Pancreas (tissue), 10 donors: ENCODE measurements around the gene APBB2. TPM values are rescaled to one million over a fixed set of nuclear protein-coding genes. Genes with fewer than 3 reads are reported as not detected.

ENCODE experiments used
- ATAC-seq, 4 donors: fragments of 200-7000 bp; cut with Tn5 transposase; one replicate each; pipeline versions ENCODE4 v1.8.0 to v1.9.1; 2020; ENCODE audit warnings: mild to moderate bottlenecking in 4 of 4, moderate library complexity in 4 of 4
- DNase-seq, 6 donors: peaks; one replicate each; pipeline ENCODE4 v3.0.0-alpha.2; 2020
- FAIRE-seq: peaks from 2 replicates; lab custom pipeline; 2012; peaks lifted over from hg19 to GRCh38; lab: Jason Lieb, UNC
- H3K27ac ChIP-seq, 4 donors: fragments of 200-600 bp; sonication (generic); 1 replicate in 3 of 4; 2 replicates in 1 of 4; pipeline versions ENCODE4 v1.5.0 to v1.8.0; 2020
- H3K27me3 ChIP-seq, 4 donors: fragments of 200-600 bp; one replicate each; pipeline ENCODE4 v1.8.0; 2021
- H3K36me3 ChIP-seq, 3 donors: fragments of 200-600 bp; sonication (generic) in 1 of 3; one replicate each; pipeline versions ENCODE4 v1.5.0 to v1.8.0; 2020 to 2021
- H3K4me1 ChIP-seq, 3 donors: fragments of 200-600 bp; one replicate each; pipeline ENCODE4 v1.8.0; 2021
- H3K4me3 ChIP-seq, 4 donors: fragments of 200-600 bp; sonication (generic) in 2 of 4; one replicate each; pipeline versions ENCODE4 v1.5.0 to v1.8.0; 2020 to 2021
- H3K9me3 ChIP-seq, 4 donors: fragments of 200-600 bp; one replicate each; pipeline ENCODE4 v1.8.0; 2021
- CTCF ChIP-seq, 4 donors: fragments of 200-600 bp; sonication (generic) in 3 of 4; IDR thresholded peaks; one replicate each; pipeline versions ENCODE4 v1.5.0 to v1.8.0; 2021; ENCODE audit warnings: antibody characterized with exemption in 4 of 4
- WGBS, 2 donors: extraction: QIAGEN DNeasy Blood & Tissue Kit; methylation state at CpG; one replicate each; pipeline ENCODE4 v1.1.7; 2013; 5-methylcytosine and 5-hydroxymethylcytosine counted together
- intact Hi-C, 3 donors: fragments of 100-400 bp; cut with DNase I; formaldehyde crosslinking; loops; one replicate each; pipeline versions ENCODE4 v1.11.1 to v1.14.2; 2022
- polyA plus RNA-seq, 2 donors: library from polyadenylated mRNA; stranded (reverse); fragments of 200-250 nt; gene quantifications; one replicate each; pipeline ENCODE4 v1.2.3, GENCODE V29; 2013
- total RNA-seq, 6 donors: library from RNA; stranded (reverse); fragmentation: NEBNext Ultra II Directional in 4 of 6; extraction: Animal tissue kit (Norgen Biotek cat#: 25700) in 4 of 6; gene quantifications; one replicate each; pipeline versions ENCODE4 v1.2.1 to v1.2.4, GENCODE V29; 2021 to 2023
- donor health status: healthy with polysubstance abuse.
- donor health status: DM: no; HTN: no; CAD: no; lungs with moderate emphysema.
- donor health status: DM: no; HTN: no; CAD: no.
- donor health status: control.
- donor health status: control.
- donor health status: Bipolar disorder and iron deficiency.
- donor health status: DM: yes; HTN: yes; CAD: no.
- donor health status: DM: no; HTN: no; CAD: no.
- donor health status: DM: no; HTN: no; CAD: no.
- donor health status: DM: yes; HTN: yes; CAD: no.

APBB2 gene
- total and polyA plus RNA-seq, 8 donors: 9.1 to 21.6 (median 11.5) TPM

GRCh38 chr4:41257906-41258305 lies 43.6 kb upstream of the APBB2 start:
- FAIRE-seq (no peak), DNase-seq (no peak), ATAC-seq (no peak)
- Histone ChIP-seq H3K36me3 (no peaks in the 10 kb centered on the region), H3K27ac (no peak overlapping the region), H3K4me1 (peaks cover 0 to 10% (median 0%) of the 10 kb centered on the region in 3 donors), H3K9me3 (no peaks in the 10 kb centered on the region), H3K4me3 (peak overlapping the region in 3 of 4 donors; percentile 24 to 55 (median 36)), H3K27me3 (peaks cover 0 to 6% (median 1%) of the 10 kb centered on the region in 4 donors)
- no peak for TF ChIP-seq CTCF (IDR thresholded peaks at IDR 0.05)
- WGBS, 2 donors: 34% methylated on average over 11 of the region's 11 CpGs
- intact Hi-C loops: no loop called here

- Histone ChIP-seq H3K9me3 (no peaks in the 10 kb centered on the region), H3K36me3 (no peaks in the 10 kb centered on the region), H3K27me3 (peaks cover 0 to 6% (median 1%) of the 10 kb centered on the region in 4 donors), H3K4me1 (peaks cover 0 to 10% (median 0%) of the 10 kb centered on the region in 3 donors), H3K4me3 (peak overlapping the region; percentile 5 to 55 (median 30)), H3K27ac (no peak overlapping the region)
- FAIRE-seq (no peak), DNase-seq (peak; percentile 28 to 86 (median 46)), ATAC-seq (peak; percentile 84 to 89 (median 87))
- no peak for TF ChIP-seq CTCF (IDR thresholded peaks at IDR 0.05)
- intact Hi-C loops: no loop called here
- 1 to 3% methylated on average over 41 to 68 of the region's 69 CpGs for WGBS, 2 donors
Measured at GRCh38 chr4:41257257-41257901, 43.0 kb upstream of the APBB2 start.

GRCh38 chr4:41256740-41257256 lies 42.5 kb upstream of the APBB2 start, which contains the start of gene UCHL1:
Gene UCHL1 (plus strand): TSS chr4:41256928. CDS start chr4:41256977, 49 bp downstream.
- Histone ChIP-seq H3K36me3 (no peaks in the 10 kb centered on the region), H3K4me1 (peaks cover 0 to 10% (median 0%) of the 10 kb centered on the region in 3 donors), H3K9me3 (no peaks in the 10 kb centered on the region), H3K27me3 (peaks cover 0 to 6% (median 1%) of the 10 kb centered on the region in 4 donors), H3K4me3 (peak within 1 kb of the TSS; percentile 5 to 55 (median 30)), H3K27ac (no peak within 1 kb of the TSS)
- ATAC-seq: peak; percentile 41 to 90 (median 70)
- DNase-seq: peak in 5 of 6 donors; percentile 12 to 66 (median 25)
- FAIRE-seq: no peak
- TF ChIP-seq CTCF (IDR thresholded peaks at IDR 0.05): no peak
- WGBS, 2 donors: 3 to 4% methylated on average over 55 of the region's 55 CpGs
- intact Hi-C loops: no loop called here

GRCh38 chr4:41256131-41256739 lies 41.9 kb upstream of the APBB2 start:
- Histone ChIP-seq H3K4me3 (peak overlapping the region in 1 of 4 donors; percentile 55), H3K27ac (no peak overlapping the region), H3K9me3 (no peaks in the 10 kb centered on the region), H3K4me1 (peaks cover 0 to 10% (median 0%) of the 10 kb centered on the region in 3 donors), H3K36me3 (no peaks in the 10 kb centered on the region), H3K27me3 (peaks cover 0 to 6% (median 1%) of the 10 kb centered on the region in 4 donors)
- DNase-seq (no peak), FAIRE-seq (no peak), ATAC-seq (no peak)
- intact Hi-C loops: no loop called here
- no peak for TF ChIP-seq CTCF (IDR thresholded peaks at IDR 0.05)
- 29 to 30% methylated on average over 13 of the region's 13 CpGs for WGBS, 2 donors
